K562 (cell line): ENCODE results near the gene ST6GALNAC5. TPM values are rescaled to one million over a fixed set of nuclear protein-coding genes. Genes with fewer than 3 reads are reported as not detected.

Experiments used
- ATAC-seq: fragments of 200-7000 bp; cut with Tn5 transposase; 3 replicates; pipeline ENCODE4 v1.9.1; 2020; ENCODE audit warnings: moderate library complexity
- BruUV-seq: library from RNA; stranded (reverse); fragments of 400-500 nt; replicated peaks from 2 replicates; lab custom pipeline; 2021; lab: Mats Ljungman, UMichigan
- CTCF ChIA-PET: fragments of 300-600 bp; formaldehyde crosslinking; extraction: SDS; loops from one replicate; lab custom pipeline; 2021; ENCODE audit warnings: low intra/inter-chr PET ratio; lab: Yijun Ruan, JAX
- POLR2A ChIA-PET: fragments of 300-600, 350-650 bp; sonication (Branson Sonifier 250); formaldehyde crosslinking; extraction: SDS; loops from one replicate; lab custom pipeline; 2021; ENCODE audit warnings: antibody characterized with exemption, inconsistent platforms; lab: Yijun Ruan, JAX
- DNase-seq, 4 experiments: peaks; one replicate each; pipeline versions ENCODE4 v3.0.0 to v3.0.0-alpha.2; 2011 to 2018; ENCODE audit warnings: low spot score in 3 of 4, mixed read lengths in 3 of 4; ENCODE audit errors: extremely low read depth in 1 of 4
- FAIRE-seq: peaks from 2 replicates; lab custom pipeline; 2011; peaks lifted over from hg19 to GRCh38; lab: Jason Lieb, UNC
- H2AFZ ChIP-seq: 2 replicates; pipeline ENCODE4 v1.6.0; 2011; ENCODE audit warnings: low read depth, low read length, control low read depth, inconsistent platforms
- H3K27ac ChIP-seq: fragments of 200-600 bp; 3 replicates; pipeline ENCODE4 v1.8.0; 2011; ENCODE audit warnings: low read depth, mild to moderate bottlenecking, control low read depth, inconsistent platforms, low read length, moderate library complexity, mixed read lengths; ENCODE audit errors: extremely low read depth
- H3K27me3 ChIP-seq, 2 experiments: fragments of 300-600 bp in 1 of 2; 2 replicates in 1 of 2; 3 replicates in 1 of 2; pipeline versions ENCODE4 v1.6.0 to v1.8.0; 2011; ENCODE audit warnings: inconsistent platforms in 2 of 2, low read length in 2 of 2, mild to moderate bottlenecking in 1 of 2, mixed read lengths in 1 of 2, moderate library complexity in 1 of 2; ENCODE audit not compliant: control insufficient read depth in 2 of 2, insufficient read depth in 2 of 2
- H3K36me3 ChIP-seq: fragments of 300-600 bp; 3 replicates; pipeline ENCODE4 v1.8.0; 2011; ENCODE audit warnings: mild to moderate bottlenecking, low read length, inconsistent platforms; ENCODE audit not compliant: control insufficient read depth, insufficient read depth
- H3K4me1 ChIP-seq, 2 experiments: fragments of 200-600 bp in 1 of 2; replicated peaks in 1 of 2; 2 replicates in 1 of 2; 3 replicates in 1 of 2; pipeline versions ENCODE4 v1.5.1 to v1.8.0; 2011; ENCODE audit warnings: inconsistent platforms in 2 of 2, low read length in 2 of 2, mild to moderate bottlenecking in 1 of 2, mixed read lengths in 1 of 2, moderate library complexity in 1 of 2; ENCODE audit not compliant: control insufficient read depth in 2 of 2, insufficient read depth in 2 of 2
- H3K4me2 ChIP-seq: 2 replicates; pipeline ENCODE4 v1.6.1; 2011; ENCODE audit warnings: low read length, control low read depth, inconsistent platforms, mixed read lengths; ENCODE audit not compliant: insufficient read depth
- H3K4me3 ChIP-seq: fragments of 200-600 bp; sonication (generic), shearing (Covaris generic); 2 replicates; pipeline ENCODE4 v1.5.1; 2016; ENCODE audit warnings: control low read depth, inconsistent platforms
- H3K79me2 ChIP-seq: fragments of 200-600 bp; 3 replicates; pipeline ENCODE4 v1.8.0; 2011; ENCODE audit warnings: low read length, inconsistent platforms; ENCODE audit not compliant: control insufficient read depth, insufficient read depth
- H3K9ac ChIP-seq, 2 experiments: 2 replicates each; pipeline versions ENCODE4 v1.6.0 to v1.6.1; 2011; ENCODE audit warnings: low read depth in 2 of 2, low read length in 2 of 2, control low read depth in 1 of 2, inconsistent platforms in 1 of 2, mild to moderate bottlenecking in 1 of 2, mixed read lengths in 1 of 2; ENCODE audit not compliant: insufficient read depth in 1 of 2
- H3K9me1 ChIP-seq: one replicate; pipeline ENCODE4 v1.6.0; 2011; ENCODE audit warnings: inconsistent platforms, mild to moderate bottlenecking, low read length, moderate library complexity; ENCODE audit not compliant: control insufficient read depth, insufficient read depth
- H3K9me3 ChIP-seq: replicated peaks from 2 replicates; pipeline ENCODE4 v1.5.1; 2011; ENCODE audit warnings: low read depth, low read length, inconsistent platforms; ENCODE audit not compliant: control insufficient read depth, insufficient read depth
- H4K20me1 ChIP-seq: replicated peaks from 2 replicates; pipeline ENCODE4 v1.6.1; 2011; ENCODE audit warnings: low read length, inconsistent platforms, mixed read lengths; ENCODE audit not compliant: control insufficient read depth, insufficient read depth
- BCL6 ChIP-seq: fragments of 250-450 bp; sonication (Bioruptor Pico); IDR thresholded peaks from 2 replicates; pipeline ENCODE4 v1.4.0; 2020
- CEBPB ChIP-seq: fragments of 450-650 bp; IDR thresholded peaks from 2 replicates; pipeline ENCODE4 v1.6.1; 2016; ENCODE audit warnings: missing genetic modification characterization, missing compliant biosample characterization
- CTCFL ChIP-seq: IDR thresholded peaks from 2 replicates; pipeline ENCODE4 v1.6.1; 2011; ENCODE audit warnings: borderline replicate concordance, low read depth, mild to moderate bottlenecking, moderate library complexity, low read length; ENCODE audit not compliant: insufficient read depth, poor library complexity, severe bottlenecking
- E2F1 ChIP-seq: sonication (generic); formaldehyde crosslinking; IDR thresholded peaks from 2 replicates; pipeline ENCODE4 v1.8.1; 2023; ENCODE audit warnings: mild to moderate bottlenecking, missing genetic modification reagents, moderate library complexity
- GTF2A2 ChIP-seq: IDR thresholded peaks from 2 replicates; pipeline ENCODE4 v1.6.1; 2016; ENCODE audit warnings: mild to moderate bottlenecking, missing genetic modification characterization, missing compliant biosample characterization
- NBN ChIP-seq: fragments of 450-650 bp; IDR thresholded peaks from 2 replicates; pipeline ENCODE4 v1.6.1; 2016; ENCODE audit warnings: low read depth, mild to moderate bottlenecking
- NFATC3 ChIP-seq: fragments of 450-650 bp; IDR thresholded peaks from 2 replicates; pipeline ENCODE4 v1.6.1; 2017; ENCODE audit warnings: mild to moderate bottlenecking
- NKRF ChIP-seq: fragments of 450-650 bp; IDR thresholded peaks from 2 replicates; pipeline ENCODE4 v1.6.1; 2016; ENCODE audit warnings: borderline replicate concordance
- PREB ChIP-seq: sonication (generic); formaldehyde crosslinking; IDR thresholded peaks from 2 replicates; pipeline ENCODE4 v1.8.1; 2023; ENCODE audit warnings: mild to moderate bottlenecking, missing genetic modification reagents
- RAD21 ChIP-seq, 2 experiments: fragments of 250-450 bp in 1 of 2; fragments of 450-650 bp in 1 of 2; sonication (Bioruptor Pico) in 1 of 2; formaldehyde crosslinking in 1 of 2; IDR thresholded peaks in 1 of 2; conservative IDR thresholded peaks in 1 of 2; 2 replicates each; pipeline versions ENCODE4 v1.4.0 to v1.8.0; 2020 to 2022; ENCODE audit warnings: mild to moderate bottlenecking in 2 of 2, moderate library complexity in 1 of 2
- RBM34 ChIP-seq: fragments of 200-400 bp; formaldehyde crosslinking; IDR thresholded peaks from 2 replicates; pipeline ENCODE4 v1.6.1; 2018; ENCODE audit warnings: low read length, borderline replicate concordance; ENCODE audit not compliant: insufficient read depth
- TRIM25 ChIP-seq: fragments of 450-650 bp; IDR thresholded peaks from 2 replicates; pipeline ENCODE4 v1.7.0; 2016; ENCODE audit warnings: borderline replicate concordance
- XRCC4 ChIP-seq: IDR thresholded peaks from one replicate; pipeline ENCODE4 v1.6.1; 2011; ENCODE audit not compliant: insufficient read depth, insufficient read length; ENCODE audit errors: extremely low read depth
- ZZZ3 ChIP-seq: fragments of 450-650 bp; IDR thresholded peaks from 2 replicates; pipeline ENCODE4 v1.6.1; 2016; ENCODE audit warnings: antibody characterized with exemption, mild to moderate bottlenecking, moderate library complexity
- WGBS: fragments of 100-300 bp; shearing (Covaris generic); methylation state at CpG from one replicate; pipeline ENCODE4 v1.1.6; 2016; ENCODE audit warnings: low coverage, mixed read lengths; ENCODE audit not compliant: insufficient coverage; ENCODE audit errors: missing lambda C conversion rate; 5-methylcytosine and 5-hydroxymethylcytosine counted together
- in situ Hi-C: fragments of 300-500 bp; cut with MboI; formaldehyde crosslinking; loops from 4 replicates; pipeline ENCODE4 v1.15.0; 2018; ENCODE audit warnings: inconsistent platforms, mixed read lengths
- intact Hi-C: fragments of 100-400 bp; cut with micrococcal nuclease; formaldehyde crosslinking; loops from 2 replicates; pipeline ENCODE4 v1.14.2; 2022
- polyA plus RNA-seq, 8 experiments: library from polyadenylated mRNA; depleted of rRNA in 4 of 8; stranded (reverse) in 5 of 8; unstranded in 3 of 8; fragments of >200 nt; fragmentation: Nextera tagmentation in 2 of 8; fragmentation: Illumina TruSeq in 1 of 8; extraction: Ambion mirVana in 2 of 8; extraction: Trizol in 1 of 8; gene quantifications; 2 replicates each; pipeline versions ENCODE4 v1.2.1 to v1.2.3, GENCODE V29; 2011 to 2014; ENCODE audit warnings: inconsistent platforms in 1 of 8, missing spikeins in 1 of 8
- total RNA-seq, 7 experiments: library from RNA; depleted of rRNA in 6 of 7; stranded (reverse); fragments of >200 nt in 6 of 7; fragmentation: Illumina TruSeq in 2 of 7; extraction: Trizol in 2 of 7; gene quantifications; 2 replicates each; pipeline versions ENCODE4 v1.2.1 to v1.2.3, GENCODE V29; 2011 to 2021; ENCODE audit warnings: low replicate concordance in 1 of 7

ST6GALNAC5 gene
- total and polyA plus RNA-seq, 9 of the 15 experiments (the other 6 are each of a cell fraction or from before 2014, with no cell fraction given) = 0.04 to 0.14 TPM; not detected in 7

- no peak for TF ChIP-seq RBM34
- TF ChIP-seq CEBPB (tag) = no peak
- TF ChIP-seq ZZZ3 = no peak
- no peak for TF ChIP-seq NKRF
- TF ChIP-seq NFATC3 = no peak
- TF ChIP-seq TRIM25 = no peak
- no peak for TF ChIP-seq XRCC4
Measured at GRCh38 chr1:77010937-77011336, 143.7 kb downstream of the ST6GALNAC5 start (continued).

- no peaks in the 10 kb centered on the region for H3K4me1 ChIP-seq
- no peaks in the 10 kb centered on the region for H3K9me1 ChIP-seq
- no peak overlapping the region for H3K4me3 ChIP-seq
- H3K9me3 ChIP-seq = no peaks in the 10 kb centered on the region
- in situ Hi-C loops (no loop called here), intact Hi-C loops (no loop called here)
- no peak overlapping the region for H3K27ac ChIP-seq
- no peak for FAIRE-seq
- no peaks in the 10 kb centered on the region for H3K79me2 ChIP-seq
- H4K20me1 ChIP-seq = no peaks in the 10 kb centered on the region
- no peaks in the 10 kb centered on the region for H3K36me3 ChIP-seq
- no peak for DNase-seq
- no peak overlapping the region for H3K4me2 ChIP-seq
- POLR2A ChIA-PET = no interaction called here
- no peak for ATAC-seq
- no peak overlapping the region for H2AFZ ChIP-seq
- CTCF ChIA-PET = no interaction called here
- no peak overlapping the region for H3K9ac ChIP-seq
- no TSS peak for BruUV-seq
- 13% methylated on average over 1 of the region's 1 CpG for WGBS
- H3K27me3 ChIP-seq = no peaks in the 10 kb centered on the region
- TF ChIP-seq PREB (CRISPR knock-in tag) (no peak), E2F1 (CRISPR knock-in tag) (no peak), GTF2A2 (tag) (no peak), CTCFL (no peak), RAD21 (CRISPR knock-in tag; conservative IDR thresholded peaks at IDR 0.05 in 1 of 2, IDR thresholded peaks at IDR 0.05 in 1 of 2) (no peak), BCL6 (CRISPR knock-in tag) (no peak), NBN (no peak)
Measured at GRCh38 chr1:77012066-77012465, 144.8 kb downstream of the ST6GALNAC5 start.
